Measurements from ENCODE around the gene ING5. TPM values are rescaled to one million over a fixed set of nuclear protein-coding genes. Genes with fewer than 3 reads are reported as not detected.

The ING5 gene
- total and polyA plus RNA-seq, 9 donors = 24.9 to 57.1 (median 39.6) TPM

DNA sequence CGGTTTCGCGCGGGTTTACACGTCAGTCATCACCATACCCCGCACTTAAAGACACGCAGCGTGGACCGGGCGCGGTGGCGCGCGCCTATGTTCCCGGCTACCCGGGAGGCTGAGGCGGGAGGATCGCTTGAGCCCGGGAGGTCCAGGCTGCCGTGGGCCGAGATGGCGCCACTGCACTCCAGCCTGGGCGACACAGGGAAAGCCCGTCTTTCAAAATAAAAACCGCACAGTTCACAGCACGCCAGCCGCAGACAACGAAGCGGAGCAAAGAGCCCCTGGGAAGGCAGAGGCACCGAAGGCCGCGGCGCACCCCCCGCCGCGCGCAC lies 15.6 kb upstream of the ING5 start:
- Histone ChIP-seq H3K27me3 (no peaks in the 10 kb centered on the region), H3K4me3 (peak overlapping the region; percentile 99), H3K4me1 (ENCODE audit: insufficient read depth) (no peaks in the 10 kb centered on the region), H3K27ac (peak overlapping the region; percentile 39 to 87), H3K9me3 (no peaks in the 10 kb centered on the region), H3K36me3 (no peaks in the 10 kb centered on the region)
- intact Hi-C loops (cut with DNase I) = no loop called here
- WGBS, 3 donors = 0 to 1% (median 1%) methylated on average over 34 to 37 of the region's 37 CpGs
- peak in 1 of 5 donors; percentile 51 for DNase-seq
- TF ChIP-seq POLR2A (IDR thresholded peaks at IDR 0.05) (no peak), EP300 (IDR thresholded peaks at IDR 0.05) (no peak)
- TF ChIP-seq, protein P1, sequence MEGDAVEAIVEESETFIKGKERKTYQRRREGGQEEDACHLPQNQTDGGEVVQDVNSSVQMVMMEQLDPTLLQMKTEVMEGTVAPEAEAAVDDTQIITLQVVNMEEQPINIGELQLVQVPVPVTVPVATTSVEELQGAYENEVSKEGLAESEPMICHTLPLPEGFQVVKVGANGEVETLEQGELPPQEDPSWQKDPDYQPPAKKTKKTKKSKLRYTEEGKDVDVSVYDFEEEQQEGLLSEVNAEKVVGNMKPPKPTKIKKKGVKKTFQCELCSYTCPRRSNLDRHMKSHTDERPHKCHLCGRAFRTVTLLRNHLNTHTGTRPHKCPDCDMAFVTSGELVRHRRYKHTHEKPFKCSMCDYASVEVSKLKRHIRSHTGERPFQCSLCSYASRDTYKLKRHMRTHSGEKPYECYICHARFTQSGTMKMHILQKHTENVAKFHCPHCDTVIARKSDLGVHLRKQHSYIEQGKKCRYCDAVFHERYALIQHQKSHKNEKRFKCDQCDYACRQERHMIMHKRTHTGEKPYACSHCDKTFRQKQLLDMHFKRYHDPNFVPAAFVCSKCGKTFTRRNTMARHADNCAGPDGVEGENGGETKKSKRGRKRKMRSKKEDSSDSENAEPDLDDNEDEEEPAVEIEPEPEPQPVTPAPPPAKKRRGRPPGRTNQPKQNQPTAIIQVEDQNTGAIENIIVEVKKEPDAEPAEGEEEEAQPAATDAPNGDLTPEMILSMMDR (IDR thresholded peaks at IDR 0.05) = no peak

GRCh38 chr2:241686650-241687425 lies 15.0 kb upstream of the ING5 start, which contains the start of gene DTYMK:
DTYMK (minus strand) TSS chr2:241686815; CDS start chr2:241686783, 32 bp downstream.
- peak; percentile 93 to 97 (median 94) for DNase-seq
- Histone ChIP-seq H3K27ac (peak within 1 kb of the TSS; percentile 87), H3K9me3 (no peaks in the 10 kb centered on the region), H3K36me3 (no peaks in the 10 kb centered on the region), H3K4me3 (peak within 1 kb of the TSS; percentile 99), H3K27me3 (no peaks in the 10 kb centered on the region), H3K4me1 (ENCODE audit: insufficient read depth) (no peaks in the 10 kb centered on the region)
- TF ChIP-seq, protein P1 (IDR thresholded peaks at IDR 0.05) = no peak
- peak; percentile 84 for TF ChIP-seq POLR2A (IDR thresholded peaks at IDR 0.05)
- intact Hi-C loops (cut with DNase I) = no loop called here
- whole genome bisulfite sequencing, 3 donors = 0 to 1% (median 0%) methylated on average over 56 to 102 of the region's 102 CpGs

DNA sequence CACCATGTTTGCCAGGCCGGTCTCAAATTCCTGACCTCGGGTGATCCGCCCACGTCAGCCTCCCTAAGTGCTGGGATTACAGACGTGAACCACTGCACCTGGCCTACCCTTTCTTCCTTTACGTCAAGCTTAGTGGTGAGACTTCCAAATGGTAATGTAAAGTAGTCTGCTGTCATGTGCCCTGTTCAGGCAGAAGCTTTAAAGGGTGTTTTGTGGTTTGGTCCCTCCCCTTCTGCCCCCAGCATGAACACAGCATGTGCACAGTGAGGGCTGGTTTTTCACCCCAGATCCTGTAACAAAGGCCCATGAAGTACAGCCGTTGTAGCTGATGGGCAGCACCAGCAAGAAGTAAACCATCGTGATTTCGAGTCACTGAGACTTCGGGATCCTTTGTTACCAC lies 12.5 kb upstream of the ING5 start:
- 82 to 91% (median 85%) methylated on average over 10 of the region's 10 CpGs for WGBS, 3 donors

DNA sequence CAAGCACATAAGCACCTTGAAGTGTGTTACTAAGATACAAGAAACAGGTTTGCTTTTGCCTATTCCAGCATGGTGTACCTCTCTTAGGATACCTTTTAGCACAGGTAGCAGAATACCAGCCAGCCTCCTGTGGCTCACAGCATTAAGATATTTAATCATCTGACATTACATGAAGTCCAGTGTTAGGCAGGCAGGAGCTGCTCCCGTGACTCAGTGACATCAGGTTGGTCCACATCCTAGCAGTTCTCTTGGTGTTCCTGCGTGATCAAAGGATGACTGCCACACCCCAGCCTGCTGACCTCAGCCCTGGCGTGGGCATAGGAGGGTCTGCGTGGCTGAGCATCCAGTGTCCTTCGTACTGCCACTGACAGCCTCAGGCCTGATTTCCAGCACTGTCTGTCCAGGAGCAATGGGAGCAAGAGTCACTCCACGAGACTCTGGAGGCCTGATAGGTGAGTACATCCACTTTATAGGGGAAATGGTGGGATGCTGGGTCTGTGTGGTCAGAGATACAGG lies 11.6 kb upstream of the ING5 start:
- H3K27ac ChIP-seq = no peak overlapping the region
- H3K4me1 ChIP-seq (ENCODE audit: insufficient read depth) = no peaks in the 10 kb centered on the region
- TF ChIP-seq, protein P1 (IDR thresholded peaks at IDR 0.05) = no peak
- TF ChIP-seq POLR2A (IDR thresholded peaks at IDR 0.05) = no peak
- no peak for TF ChIP-seq EP300 (IDR thresholded peaks at IDR 0.05)
- no peaks in the 10 kb centered on the region for H3K9me3 ChIP-seq
- DNase-seq = no peak
- H3K27me3 ChIP-seq = no peaks in the 10 kb centered on the region
- no peak overlapping the region for H3K4me3 ChIP-seq
- WGBS, 3 donors = 84 to 87% (median 86%) methylated on average over 6 of the region's 6 CpGs
- H3K36me3 ChIP-seq = no peaks in the 10 kb centered on the region
- intact Hi-C loops (cut with DNase I) = no loop called here

More for the DNA sequence above, 12.5 kb upstream of the ING5 start:
- no peaks in the 10 kb centered on the region for H3K9me3 ChIP-seq
- no peak overlapping the region for H3K27ac ChIP-seq
- intact Hi-C loops (cut with DNase I) = no loop called here
- no peaks in the 10 kb centered on the region for H3K27me3 ChIP-seq
- H3K4me3 ChIP-seq = no peak overlapping the region
- DNase-seq = no peak
- TF ChIP-seq, protein P1 (IDR thresholded peaks at IDR 0.05) = no peak
- TF ChIP-seq POLR2A (IDR thresholded peaks at IDR 0.05) (no peak), EP300 (IDR thresholded peaks at IDR 0.05) (no peak)
- H3K4me1 ChIP-seq (ENCODE audit: insufficient read depth) = no peaks in the 10 kb centered on the region
- no peaks in the 10 kb centered on the region for H3K36me3 ChIP-seq
